Adrenal gland (tissue), 12 donors: ENCODE data around the gene MYLK. TPM values are rescaled to one million over a fixed set of nuclear protein-coding genes. Genes with fewer than 3 reads are reported as not detected.

Source experiments
- DNase-seq, 7 donors: peaks; one replicate each; pipeline ENCODE4 v3.0.0-alpha.2; 2019 to 2020
- H3K27ac ChIP-seq, 5 donors: fragments of 200-600 bp; sonication (generic) in 4 of 5; 1 replicate in 3 of 5; 2 replicates in 2 of 5; pipeline versions ENCODE4 v1.5.1 to v1.8.0; 2016 to 2020; ENCODE audit warnings: mild to moderate bottlenecking in 1 of 5
- H3K27me3 ChIP-seq: fragments of 200-600 bp; 2 replicates; pipeline ENCODE4 v1.8.0; 2021
- H3K36me3 ChIP-seq, 2 donors: fragments of 200-600 bp; replicated peaks in 1 of 2; 1 replicate in 1 of 2; 2 replicates in 1 of 2; pipeline versions ENCODE4 v1.5.1 to v1.8.0; 2018 to 2022
- H3K4me1 ChIP-seq, 2 donors: fragments of 200-600 bp; replicated peaks in 1 of 2; 1 replicate in 1 of 2; 2 replicates in 1 of 2; pipeline versions ENCODE4 v1.5.1 to v1.8.0; 2018 to 2021
- H3K4me3 ChIP-seq, 4 donors: fragments of 200-600 bp; sonication (generic) in 3 of 4; one replicate each; pipeline ENCODE4 v1.5.1; 2016 to 2018
- H3K9me3 ChIP-seq, 3 donors: fragments of 200-600 bp; sonication (generic) in 1 of 3; replicated peaks in 1 of 3; 1 replicate in 2 of 3; 2 replicates in 1 of 3; pipeline versions ENCODE4 v1.5.1 to v1.8.0; 2016 to 2021
- CTCF ChIP-seq, 6 experiments: fragments of 450-650 bp in 4 of 6; fragments of 200-600 bp in 2 of 6; sonication (generic) in 1 of 6; IDR thresholded peaks; 1 replicate in 5 of 6; 2 replicates in 1 of 6; pipeline versions ENCODE4 v1.5.1 to v1.8.0; 2016 to 2021; ENCODE audit warnings: antibody characterized with exemption in 6 of 6, mild to moderate bottlenecking in 2 of 6, moderate library complexity in 1 of 6
- POLR2A ChIP-seq, 2 donors: fragments of 450-650 bp; IDR thresholded peaks; one replicate each; pipeline ENCODE4 v1.6.1; 2017; ENCODE audit warnings: antibody characterized with exemption in 2 of 2, mild to moderate bottlenecking in 2 of 2, moderate library complexity in 1 of 2
- WGBS, 4 donors: extraction: QIAGEN DNeasy Blood & Tissue Kit in 2 of 4; methylation state at CpG; one replicate each; pipeline versions ENCODE4 v1.1.5 to v1.1.7; 2013 to 2017; 5-methylcytosine and 5-hydroxymethylcytosine counted together
- intact Hi-C, 2 donors: fragments of 100-400 bp; cut with DNase I; formaldehyde crosslinking; loops; one replicate each; pipeline versions ENCODE4 v1.14.1 to v1.15.0; 2022 to 2023
- polyA plus RNA-seq, 3 donors: library from polyadenylated mRNA; stranded (reverse); fragments of 200-250 nt in 2 of 3; fragments of 350-450 nt in 1 of 3; fragmentation: Illumina TruSeq in 1 of 3; extraction: RNeasy Lipid Tissue Mini Kit (QIAGEN cat#74804) in 1 of 3; gene quantifications; one replicate each; pipeline ENCODE4 v1.2.3, GENCODE V29; 2013 to 2014
- total RNA-seq, 9 donors: library from RNA; depleted of rRNA in 4 of 9; stranded (reverse); fragments of >200 nt in 4 of 9; fragments of 120-200 nt in 1 of 9; fragmentation: NEBNext Ultra II Directional in 1 of 9; extraction: Animal tissue kit (Norgen Biotek cat#: 25700) in 1 of 9; gene quantifications; one replicate each; pipeline versions ENCODE4 v1.1.0 to v1.2.4, GENCODE V29; 2013 to 2023
- donor health status: healthy with polysubstance abuse.
- donor health status: Bipolar disorder and iron deficiency.
- donor health status: DM: yes; HTN: yes; CAD: no.
- donor health status: DM: no; HTN: no; CAD: no.
- donor health status: DM: no; HTN: no; CAD: no.
- donor health status: DM: yes; HTN: yes; CAD: no.

MYLK gene
- total and polyA plus RNA-seq, 12 donors: 13.3 to 124 (median 53.8) TPM

DNA sequence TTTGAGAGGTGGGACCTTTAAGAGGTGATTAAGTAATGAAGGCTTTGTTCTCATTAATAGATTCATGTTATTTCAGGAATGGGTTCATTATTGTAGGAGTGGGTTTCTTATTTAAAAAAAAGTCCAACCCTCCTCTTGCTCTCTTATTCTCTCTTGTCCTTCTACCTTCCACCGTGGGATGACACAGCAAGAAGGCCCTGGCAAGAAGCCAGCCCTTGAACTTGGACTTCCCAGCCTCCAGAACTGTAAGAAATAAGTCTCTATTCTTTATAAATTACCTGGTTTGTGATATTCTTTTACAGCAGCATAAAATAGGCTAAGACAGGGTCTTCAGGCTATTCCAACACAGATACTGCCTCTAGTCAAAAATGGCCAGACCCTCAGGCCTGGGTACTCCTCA, 62.2 kb downstream of the MYLK start:
- 43 to 57% (median 49%) methylated on average over 1 of the region's 1 CpG for WGBS, 4 donors
- Histone ChIP-seq H3K9me3 (peaks cover 0 to 8% (median 4%) of the 10 kb centered on the region in 3 donors), H3K27me3 (no peaks in the 10 kb centered on the region), H3K4me3 (no peak overlapping the region), H3K36me3 (no peaks in the 10 kb centered on the region), H3K4me1 (peaks cover 0 to 5% of the 10 kb centered on the region in 2 donors), H3K27ac (no peak overlapping the region)
- TF ChIP-seq CTCF (IDR thresholded peaks at IDR 0.05) (no peak), POLR2A (IDR thresholded peaks at IDR 0.05) (no peak)
- intact Hi-C loops: no loop called here
- DNase-seq: no peak

GRCh38 chr3:123819949-123820348, 64.2 kb downstream of the MYLK start:
- Histone ChIP-seq H3K9me3 (no peaks in the 10 kb centered on the region), H3K27ac (no peak overlapping the region), H3K27me3 (no peaks in the 10 kb centered on the region), H3K4me3 (no peak overlapping the region), H3K36me3 (no peaks in the 10 kb centered on the region), H3K4me1 (peaks cover 0 to 5% of the 10 kb centered on the region in 2 donors)
- intact Hi-C loops: no loop called here
- 82 to 90% (median 86%) methylated on average over 1 of the region's 1 CpG for WGBS, 4 donors
- TF ChIP-seq POLR2A (IDR thresholded peaks at IDR 0.05) (no peak), CTCF (IDR thresholded peaks at IDR 0.05) (no peak)
- no peak for DNase-seq

- DNase-seq: no peak
- Histone ChIP-seq H3K9me3 (no peaks in the 10 kb centered on the region), H3K27ac (no peak overlapping the region), H3K4me1 (peaks cover 0 to 5% of the 10 kb centered on the region in 2 donors), H3K4me3 (no peak overlapping the region), H3K36me3 (no peaks in the 10 kb centered on the region), H3K27me3 (no peaks in the 10 kb centered on the region)
- intact Hi-C loops: no loop called here
- TF ChIP-seq CTCF (IDR thresholded peaks at IDR 0.05) (no peak), POLR2A (IDR thresholded peaks at IDR 0.05) (no peak)
- 72 to 79% (median 73%) methylated on average over 2 of the region's 2 CpGs for WGBS, 4 donors
Observed at GRCh38 chr3:123818921-123819429, 65.2 kb downstream of the MYLK start.

GRCh38 chr3:123818324-123818920, 65.7 kb downstream of the MYLK start:
- Histone ChIP-seq H3K27ac (peak overlapping the region in 1 of 5 donors; percentile 51), H3K36me3 (no peaks in the 10 kb centered on the region), H3K9me3 (no peaks in the 10 kb centered on the region), H3K4me3 (no peak overlapping the region), H3K4me1 (peaks cover 0 to 5% of the 10 kb centered on the region in 2 donors), H3K27me3 (no peaks in the 10 kb centered on the region)
- WGBS, 4 donors: 63 to 71% (median 65%) methylated on average over 4 to 5 of the region's 5 CpGs
- TF ChIP-seq POLR2A (IDR thresholded peaks at IDR 0.05) (no peak), CTCF (IDR thresholded peaks at IDR 0.05) (no peak)
- DNase-seq: no peak
- intact Hi-C loops: no loop called here
